Neuronal stem cell (in vitro differentiated cells): ENCODE measurements around the gene VAMP3.
A peak's percentile ranks its signal among the peaks of the same experiment; 100 is the strongest.

Experiments used
- DNase-seq: peaks from one replicate; pipeline ENCODE4 v3.0.0-alpha.2; 2013; ENCODE audit warnings: low spot score
- H2AFZ ChIP-seq: one replicate; pipeline ENCODE4 v1.6.1; 2013; ENCODE audit warnings: mild to moderate bottlenecking, low read length, inconsistent platforms
- H2AK5ac ChIP-seq: 2 replicates; pipeline ENCODE4 v1.6.1; 2013; ENCODE audit warnings: low read depth, mild to moderate bottlenecking, inconsistent platforms, low read length, moderate library complexity, mixed read lengths
- H2BK120ac ChIP-seq: 2 replicates; pipeline ENCODE4 v1.6.1; 2013; ENCODE audit warnings: low read depth, mild to moderate bottlenecking, inconsistent platforms, low read length, moderate library complexity, mixed read lengths
- H2BK12ac ChIP-seq: one replicate; pipeline ENCODE4 v1.6.1; 2013; ENCODE audit warnings: low read length, inconsistent platforms
- H2BK15ac ChIP-seq: 2 replicates; pipeline ENCODE4 v1.6.1; 2013; ENCODE audit warnings: mild to moderate bottlenecking, low read length, inconsistent platforms, mixed read lengths
- H2BK5ac ChIP-seq: one replicate; pipeline ENCODE4 v1.6.1; 2013; ENCODE audit warnings: inconsistent platforms, mild to moderate bottlenecking, low read length, moderate library complexity
- H3K14ac ChIP-seq: one replicate; pipeline ENCODE4 v1.6.1; 2013; ENCODE audit warnings: low read length, inconsistent platforms
- H3K18ac ChIP-seq: 2 replicates; pipeline ENCODE4 v1.6.1; 2013; ENCODE audit warnings: low read length, inconsistent platforms
- H3K23ac ChIP-seq: 2 replicates; pipeline ENCODE4 v1.6.1; 2013; ENCODE audit warnings: low read depth, mild to moderate bottlenecking, mixed read lengths, low read length, inconsistent platforms; ENCODE audit not compliant: poor library complexity
- H3K27ac ChIP-seq: replicated peaks from 3 replicates; pipeline ENCODE4 v1.5.1; 2013; ENCODE audit warnings: low read length, inconsistent platforms
- H3K27me3 ChIP-seq, 3 experiments: 2 replicates each; pipeline ENCODE4 v1.6.1; 2013; ENCODE audit warnings: low read length in 3 of 3, mild to moderate bottlenecking in 2 of 3, inconsistent platforms in 1 of 3, low read depth in 1 of 3, mixed read lengths in 1 of 3, moderate library complexity in 1 of 3; ENCODE audit not compliant: control insufficient read depth in 3 of 3, insufficient read depth in 3 of 3
- H3K36me3 ChIP-seq, 2 donors: replicated peaks in 1 of 2; 2 replicates each; pipeline ENCODE4 v1.6.1; 2013; ENCODE audit warnings: low read length in 2 of 2; ENCODE audit not compliant: control insufficient read depth in 2 of 2, insufficient read depth in 2 of 2
- H3K4ac ChIP-seq: 2 replicates; pipeline ENCODE4 v1.6.1; 2013; ENCODE audit warnings: inconsistent platforms, mild to moderate bottlenecking, low read length, moderate library complexity
- H3K4me1 ChIP-seq, 2 donors: 1 replicate in 1 of 2; 2 replicates in 1 of 2; pipeline ENCODE4 v1.6.1; 2013; ENCODE audit warnings: low read length in 2 of 2, low read depth in 1 of 2; ENCODE audit not compliant: control insufficient read depth in 2 of 2, insufficient read depth in 1 of 2
- H3K4me2 ChIP-seq: one replicate; pipeline ENCODE4 v1.6.1; 2013; ENCODE audit warnings: mild to moderate bottlenecking, low read length, inconsistent platforms; ENCODE audit not compliant: insufficient read depth, poor library complexity, severe bottlenecking
- H3K4me3 ChIP-seq, 2 donors: 2 replicates each; pipeline ENCODE4 v1.5.1; 2013; ENCODE audit warnings: low read length in 2 of 2, mild to moderate bottlenecking in 2 of 2, inconsistent platforms in 1 of 2, moderate library complexity in 1 of 2
- H3K79me1 ChIP-seq: one replicate; pipeline ENCODE4 v1.6.1; 2013; ENCODE audit warnings: low read depth, mild to moderate bottlenecking, inconsistent platforms, low read length, moderate library complexity
- H3K9ac ChIP-seq: one replicate; pipeline ENCODE4 v1.6.1; 2013; ENCODE audit warnings: mild to moderate bottlenecking, low read depth, low read length, inconsistent platforms; ENCODE audit not compliant: poor library complexity
- H3K9me3 ChIP-seq, 2 donors: replicated peaks in 1 of 2; 2 replicates each; pipeline versions ENCODE3 to v1.6.1; 2013; ENCODE audit warnings: low read length in 2 of 2, mild to moderate bottlenecking in 2 of 2, inconsistent platforms in 1 of 2, low read depth in 1 of 2, mixed read lengths in 1 of 2, moderate library complexity in 1 of 2; ENCODE audit not compliant: control insufficient read depth in 2 of 2, insufficient read depth in 1 of 2
- H4K8ac ChIP-seq: one replicate; pipeline ENCODE4 v1.6.1; 2013; ENCODE audit warnings: low read depth, mild to moderate bottlenecking, inconsistent platforms, low read length, moderate library complexity
- H4K91ac ChIP-seq: one replicate; pipeline ENCODE4 v1.6.1; 2013; ENCODE audit warnings: low read length, low read depth, mild to moderate bottlenecking, inconsistent platforms; ENCODE audit not compliant: poor library complexity
- WGBS, 2 donors: extraction: QIAGEN DNeasy Blood & Tissue Kit; methylation state at CpG; one replicate each; pipeline ENCODE4 v1.1.7; 2013; ENCODE audit warnings: missing lambda C conversion rate in 2 of 2, mixed read lengths in 1 of 2; ENCODE audit not compliant: insufficient read length in 2 of 2, insufficient replicate concordance in 1 of 2; ENCODE audit errors: extremely low coverage in 2 of 2; 5-methylcytosine and 5-hydroxymethylcytosine counted together

VAMP3 gene

GRCh38 chr1:7783826-7784491 is 12.9 kb downstream of the VAMP3 start, which contains the start of gene PER3:
PER3 (plus strand) TSS chr1:7784291; CDS start chr1:7784878, 587 bp downstream.
- Histone ChIP-seq H3K4ac (no peak within 1 kb of the TSS), H2AK5ac (peak within 1 kb of the TSS; percentile 83), H3K14ac (peak within 1 kb of the TSS; percentile 84), H3K36me3 (peaks cover 11 to 51% of the 10 kb centered on the region in 2 donors), H3K9me3 (peaks cover 5 to 9% of the 10 kb centered on the region in 2 donors), H3K9ac (no peak within 1 kb of the TSS), H2BK15ac (peak within 1 kb of the TSS; percentile 47), H3K27me3 (no peaks in the 10 kb centered on the region), H3K4me3 (peak within 1 kb of the TSS; percentile 44 to 69), H4K8ac (no peak within 1 kb of the TSS), H3K4me2 (peak within 1 kb of the TSS; percentile 38), H2BK12ac (peak within 1 kb of the TSS; percentile 44), H2BK120ac (peak within 1 kb of the TSS; percentile 41), H3K4me1 (no peaks in the 10 kb centered on the region), H4K91ac (no peak within 1 kb of the TSS), H2BK5ac (no peak within 1 kb of the TSS), H2AFZ (peak within 1 kb of the TSS; percentile 87), H3K18ac (peak within 1 kb of the TSS; percentile 92), H3K79me1 (no peaks in the 10 kb centered on the region), H3K27ac (peak within 1 kb of the TSS; percentile 62), H3K23ac (peak within 1 kb of the TSS; percentile 61)
- WGBS, 2 donors: no CpG with 5 or more reads among the region's 90 CpGs
- DNase-seq: peak; percentile 97

- no peaks in the 10 kb centered on the region for H3K27me3 ChIP-seq
- peak overlapping the region; percentile 41 for H2BK120ac ChIP-seq
- no peak overlapping the region for H3K4ac ChIP-seq
- H2BK12ac ChIP-seq: peak overlapping the region; percentile 44
- H3K4me1 ChIP-seq: no peaks in the 10 kb centered on the region
- no peak overlapping the region for H3K27ac ChIP-seq
- peak overlapping the region; percentile 83 for H2AFZ ChIP-seq
- H3K9ac ChIP-seq: no peak overlapping the region
- H3K18ac ChIP-seq: peak overlapping the region; percentile 92
- H3K23ac ChIP-seq: no peak overlapping the region
- H3K9me3 ChIP-seq: peaks cover 9% of the 10 kb centered on the region in 2 donors
- peak overlapping the region; percentile 38 for H3K4me2 ChIP-seq
- peak overlapping the region; percentile 84 for H3K14ac ChIP-seq
- no peak overlapping the region for H2BK5ac ChIP-seq
- H2AK5ac ChIP-seq: peak overlapping the region; percentile 83
- no peaks in the 10 kb centered on the region for H3K79me1 ChIP-seq
- no peak for DNase-seq
- no peak overlapping the region for H4K91ac ChIP-seq
- no CpG with 5 or more reads among the region's 52 CpGs for WGBS, 2 donors
- peaks cover 12 to 50% of the 10 kb centered on the region in 2 donors for H3K36me3 ChIP-seq
- peak overlapping the region; percentile 47 for H2BK15ac ChIP-seq
- H3K4me3 ChIP-seq: peak overlapping the region; percentile 19 to 35
- H4K8ac ChIP-seq: no peak overlapping the region
Observed at GRCh38 chr1:7784492-7785071, 13.5 kb downstream of the VAMP3 start.

- Histone ChIP-seq H2BK15ac (no peak overlapping the region), H3K9me3 (peaks cover 9 to 15% of the 10 kb centered on the region in 2 donors), H3K23ac (no peak overlapping the region), H2AFZ (peak overlapping the region; percentile 83), H2BK120ac (no peak overlapping the region), H3K14ac (no peak overlapping the region), H3K36me3 (peaks cover 10 to 50% of the 10 kb centered on the region in 2 donors), H2BK12ac (no peak overlapping the region), H3K4me2 (no peak overlapping the region), H2AK5ac (no peak overlapping the region), H3K27me3 (no peaks in the 10 kb centered on the region), H4K91ac (no peak overlapping the region), H2BK5ac (no peak overlapping the region), H3K4me1 (no peaks in the 10 kb centered on the region), H3K27ac (no peak overlapping the region), H4K8ac (no peak overlapping the region), H3K4me3 (no peak overlapping the region), H3K9ac (no peak overlapping the region), H3K79me1 (no peaks in the 10 kb centered on the region), H3K18ac (no peak overlapping the region), H3K4ac (no peak overlapping the region)
- DNase-seq: no peak
- WGBS, 2 donors: no CpG with 5 or more reads among the region's 7 CpGs
Observed at GRCh38 chr1:7785108-7785507, 14.0 kb downstream of the VAMP3 start.

- Histone ChIP-seq H3K23ac (no peak overlapping the region), H2BK12ac (no peak overlapping the region), H3K79me1 (no peaks in the 10 kb centered on the region), H3K4me3 (no peak overlapping the region), H3K9me3 (peaks cover 13 to 31% of the 10 kb centered on the region in 2 donors), H3K9ac (no peak overlapping the region), H2BK15ac (no peak overlapping the region), H2AK5ac (no peak overlapping the region), H3K36me3 (peaks cover 2 to 34% of the 10 kb centered on the region in 2 donors), H3K4ac (no peak overlapping the region), H4K8ac (no peak overlapping the region), H3K4me1 (no peaks in the 10 kb centered on the region), H3K27me3 (no peaks in the 10 kb centered on the region), H2AFZ (no peak overlapping the region), H4K91ac (no peak overlapping the region), H3K4me2 (no peak overlapping the region), H3K27ac (no peak overlapping the region), H2BK5ac (no peak overlapping the region), H3K18ac (no peak overlapping the region), H2BK120ac (no peak overlapping the region), H3K14ac (no peak overlapping the region)
- WGBS, 2 donors: no CpG with 5 or more reads among the region's 5 CpGs
- DNase-seq: no peak
Observed at GRCh38 chr1:7786795-7787194, 15.7 kb downstream of the VAMP3 start.
